Osteocyte (in vitro differentiated cells): ENCODE results near the gene OVCH1. TPM values are rescaled to one million over a fixed set of nuclear protein-coding genes. Genes with fewer than 3 reads are reported as not detected.

Source experiments
- DNase-seq: peaks from one replicate; pipeline ENCODE4 v3.0.0; 2021; ENCODE audit warnings: mixed read lengths; ENCODE audit not compliant: unreplicated experiment; ENCODE audit errors: extremely low spot score
- H3K27ac Mint-ChIP-seq: one replicate; pipeline ENCODE4 v1.8.0; 2021; ENCODE audit warnings: mild to moderate bottlenecking, mixed read lengths; ENCODE audit not compliant: unreplicated experiment
- H3K27me3 Mint-ChIP-seq: one replicate; pipeline ENCODE4 v1.8.0; 2021; ENCODE audit warnings: mixed read lengths; ENCODE audit not compliant: unreplicated experiment
- H3K36me3 Mint-ChIP-seq: one replicate; pipeline ENCODE4 v1.8.0; 2021; ENCODE audit warnings: mixed read lengths; ENCODE audit not compliant: unreplicated experiment
- H3K4me1 Mint-ChIP-seq: one replicate; pipeline ENCODE4 v1.8.0; 2021; ENCODE audit warnings: mixed read lengths; ENCODE audit not compliant: unreplicated experiment
- H3K4me3 Mint-ChIP-seq: one replicate; pipeline ENCODE4 v1.8.0; 2021; ENCODE audit warnings: mild to moderate bottlenecking, moderate library complexity, mixed read lengths; ENCODE audit not compliant: unreplicated experiment
- H3K9me3 Mint-ChIP-seq: one replicate; pipeline ENCODE4 v1.8.0; 2021; ENCODE audit warnings: mixed read lengths; ENCODE audit not compliant: unreplicated experiment
- CTCF ChIP-seq: fragments of 200-600 bp; sonication (generic); IDR thresholded peaks from 2 replicates; pipeline ENCODE4 v1.5.0; 2021; ENCODE audit warnings: antibody characterized with exemption, mild to moderate bottlenecking, moderate library complexity
- total RNA-seq: library from RNA; stranded (reverse); gene quantifications from 2 replicates; pipeline ENCODE4 v1.2.1, GENCODE V29; 2021

OVCH1 gene
- total RNA-seq, 1 donor from 2014 or later = 0.46 TPM

DNA sequence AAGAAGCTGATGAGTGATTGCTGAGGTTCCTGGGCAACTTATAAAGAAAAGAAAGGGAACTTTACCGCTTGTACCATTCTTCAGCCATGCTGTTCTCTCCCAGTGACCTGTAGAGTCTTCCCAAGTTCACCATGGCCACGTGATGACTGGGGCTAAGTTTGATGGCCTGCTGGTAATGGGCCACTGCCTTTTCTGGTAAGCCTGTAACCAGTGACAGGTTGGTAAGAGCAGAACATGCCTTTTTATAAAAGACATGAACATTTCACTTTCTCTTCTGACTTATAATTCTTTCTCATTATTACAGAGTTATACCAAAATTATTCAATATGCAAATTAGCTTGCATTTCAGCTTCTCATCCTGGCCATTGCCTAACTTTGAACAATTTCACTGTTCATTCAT, 20.9 kb upstream of the OVCH1 start:
- Mint-ChIP-seq H3K4me3 (no peak overlapping the region), H3K27ac (no peak overlapping the region)

GRCh38 chr12:29517264-29517663, 19.8 kb upstream of the OVCH1 start:
- no peaks in the 10 kb centered on the region for H3K9me3 Mint-ChIP-seq
- H3K27ac Mint-ChIP-seq = no peak overlapping the region
- no peaks in the 10 kb centered on the region for H3K27me3 Mint-ChIP-seq
- H3K36me3 Mint-ChIP-seq = peaks cover 24% of the 10 kb centered on the region
- TF ChIP-seq CTCF = no peak
- H3K4me3 Mint-ChIP-seq = no peak overlapping the region
- no peak for DNase-seq
- peaks cover 7% of the 10 kb centered on the region for H3K4me1 Mint-ChIP-seq

More for the DNA sequence above, 20.9 kb upstream of the OVCH1 start:
- H3K9me3 Mint-ChIP-seq = no peaks in the 10 kb centered on the region
- peaks cover 7% of the 10 kb centered on the region for H3K4me1 Mint-ChIP-seq
- no peak for TF ChIP-seq CTCF
- H3K36me3 Mint-ChIP-seq = peaks cover 19% of the 10 kb centered on the region
- no peak for DNase-seq
- no peaks in the 10 kb centered on the region for H3K27me3 Mint-ChIP-seq

- Mint-ChIP-seq H3K4me3 (no peak overlapping the region), H3K4me1 (peaks cover 2% of the 10 kb centered on the region), H3K27ac (no peak overlapping the region), H3K36me3 (peaks cover 24% of the 10 kb centered on the region), H3K9me3 (no peaks in the 10 kb centered on the region), H3K27me3 (no peaks in the 10 kb centered on the region)
- TF ChIP-seq CTCF = no peak
- no peak for DNase-seq
Measured at GRCh38 chr12:29516431-29516875, 19.0 kb upstream of the OVCH1 start.

DNA sequence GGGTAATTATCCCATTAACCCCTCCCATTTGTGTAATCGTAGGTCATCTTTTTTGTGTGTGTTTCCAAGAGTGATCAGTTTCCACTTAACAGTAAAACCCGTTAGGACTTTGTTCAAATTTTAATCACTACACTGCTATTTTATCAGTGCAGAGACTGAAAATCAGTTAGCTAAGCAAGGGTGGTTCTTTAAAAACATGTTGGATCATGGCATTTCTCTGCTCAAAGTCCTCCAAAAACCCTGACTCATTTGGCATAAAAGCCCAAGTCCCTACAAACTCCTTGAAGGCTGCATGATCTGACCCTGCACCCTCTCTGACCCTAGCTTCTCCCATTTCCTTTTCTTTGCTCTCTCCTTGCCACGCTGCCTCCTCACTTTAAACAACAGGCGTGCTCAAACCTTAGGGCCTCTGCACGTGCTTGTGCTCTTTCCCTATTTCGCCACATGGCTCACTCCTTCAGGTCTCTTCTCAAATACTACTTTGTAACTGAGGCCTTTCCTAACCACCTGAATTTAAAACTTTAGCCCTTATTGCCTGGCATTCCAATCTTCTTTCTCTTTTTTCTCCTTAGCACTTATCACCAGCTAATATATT, 13.2 kb upstream of the OVCH1 start:
- peaks cover 30% of the 10 kb centered on the region for H3K36me3 Mint-ChIP-seq
- no peak overlapping the region for H3K27ac Mint-ChIP-seq
- DNase-seq = no peak
- no peaks in the 10 kb centered on the region for H3K27me3 Mint-ChIP-seq
- no peak for TF ChIP-seq CTCF
- H3K9me3 Mint-ChIP-seq = no peaks in the 10 kb centered on the region
- no peak overlapping the region for H3K4me3 Mint-ChIP-seq
- peaks cover 14% of the 10 kb centered on the region for H3K4me1 Mint-ChIP-seq

GRCh38 chr12:29509503-29509902, 12.0 kb upstream of the OVCH1 start:
- no peak for DNase-seq
- Mint-ChIP-seq H3K36me3 (peaks cover 28% of the 10 kb centered on the region), H3K27ac (no peak overlapping the region), H3K4me3 (no peak overlapping the region), H3K9me3 (no peaks in the 10 kb centered on the region), H3K27me3 (no peaks in the 10 kb centered on the region), H3K4me1 (peaks cover 14% of the 10 kb centered on the region)
- no peak for TF ChIP-seq CTCF
